ENCODE data around the gene C10orf71. TPM values are rescaled to one million over a fixed set of nuclear protein-coding genes. Genes with fewer than 3 reads are reported as not detected.

Gene C10orf71
- total and polyA plus RNA-seq, 2 donors from 2014 or later = 0.28 TPM; not detected in 1

- Histone ChIP-seq H3K27me3 (ENCODE audit: control insufficient read depth, insufficient read depth, low read length) (no peaks in the 10 kb centered on the region), H3K4me3 (ENCODE audit: low read length in 3 of 3) (no peak overlapping the region), H3K9ac (ENCODE audit: low read length in 3 of 3) (no peak overlapping the region), H3K27ac (ENCODE audit: low read depth in 2 of 2, low read length in 2 of 2) (no peak overlapping the region), H3K4me1 (ENCODE audit: control insufficient read depth in 2 of 3, insufficient read depth in 2 of 3, low read depth in 1 of 3, low read length in 3 of 3) (no peaks in the 10 kb centered on the region), H3K9me3 (ENCODE audit: control insufficient read depth in 2 of 3, insufficient read depth in 1 of 3, low read length in 3 of 3) (no peaks in the 10 kb centered on the region), H3K36me3 (ENCODE audit: control insufficient read depth in 2 of 3, insufficient read depth in 3 of 3, low read length in 3 of 3) (no peaks in the 10 kb centered on the region)
- TF ChIP-seq, protein P1, sequence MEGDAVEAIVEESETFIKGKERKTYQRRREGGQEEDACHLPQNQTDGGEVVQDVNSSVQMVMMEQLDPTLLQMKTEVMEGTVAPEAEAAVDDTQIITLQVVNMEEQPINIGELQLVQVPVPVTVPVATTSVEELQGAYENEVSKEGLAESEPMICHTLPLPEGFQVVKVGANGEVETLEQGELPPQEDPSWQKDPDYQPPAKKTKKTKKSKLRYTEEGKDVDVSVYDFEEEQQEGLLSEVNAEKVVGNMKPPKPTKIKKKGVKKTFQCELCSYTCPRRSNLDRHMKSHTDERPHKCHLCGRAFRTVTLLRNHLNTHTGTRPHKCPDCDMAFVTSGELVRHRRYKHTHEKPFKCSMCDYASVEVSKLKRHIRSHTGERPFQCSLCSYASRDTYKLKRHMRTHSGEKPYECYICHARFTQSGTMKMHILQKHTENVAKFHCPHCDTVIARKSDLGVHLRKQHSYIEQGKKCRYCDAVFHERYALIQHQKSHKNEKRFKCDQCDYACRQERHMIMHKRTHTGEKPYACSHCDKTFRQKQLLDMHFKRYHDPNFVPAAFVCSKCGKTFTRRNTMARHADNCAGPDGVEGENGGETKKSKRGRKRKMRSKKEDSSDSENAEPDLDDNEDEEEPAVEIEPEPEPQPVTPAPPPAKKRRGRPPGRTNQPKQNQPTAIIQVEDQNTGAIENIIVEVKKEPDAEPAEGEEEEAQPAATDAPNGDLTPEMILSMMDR (IDR thresholded peaks at IDR 0.05; ENCODE audit: borderline replicate concordance, extremely low read depth, insufficient read depth) = no peak
- FAIRE-seq (no peak), DNase-seq (no peak)
- intact Hi-C loops (cut with DNase I) = no loop called here
Observed at GRCh38 chr10:49328401-49329145, 29.6 kb downstream of the C10orf71 start.

GRCh38 chr10:49329146-49329505 lies 30.2 kb downstream of the C10orf71 start:
- no peaks in the 10 kb centered on the region for H3K4me1 ChIP-seq (ENCODE audit: control insufficient read depth in 2 of 3, insufficient read depth in 2 of 3, low read depth in 1 of 3, low read length in 3 of 3)
- no peak overlapping the region for H3K9ac ChIP-seq (ENCODE audit: low read length in 3 of 3)
- H3K9me3 ChIP-seq (ENCODE audit: control insufficient read depth in 2 of 3, insufficient read depth in 1 of 3, low read length in 3 of 3) = no peaks in the 10 kb centered on the region
- no peak for FAIRE-seq
- no peak for DNase-seq
- H3K36me3 ChIP-seq (ENCODE audit: control insufficient read depth in 2 of 3, insufficient read depth in 3 of 3, low read length in 3 of 3) = no peaks in the 10 kb centered on the region
- intact Hi-C loops (cut with DNase I) = no loop called here
- no peak overlapping the region for H3K4me3 ChIP-seq (ENCODE audit: low read length in 3 of 3)
- TF ChIP-seq, protein P1 (IDR thresholded peaks at IDR 0.05; ENCODE audit: borderline replicate concordance, extremely low read depth, insufficient read depth) = no peak
- no peaks in the 10 kb centered on the region for H3K27me3 ChIP-seq (ENCODE audit: control insufficient read depth, insufficient read depth, low read length)
- no peak overlapping the region for H3K27ac ChIP-seq (ENCODE audit: low read depth in 2 of 2, low read length in 2 of 2)

- TF ChIP-seq, protein P1 (IDR thresholded peaks at IDR 0.05; ENCODE audit: borderline replicate concordance, extremely low read depth, insufficient read depth) = no peak
- H3K36me3 ChIP-seq (ENCODE audit: control insufficient read depth in 2 of 3, insufficient read depth in 3 of 3, low read length in 3 of 3) = no peaks in the 10 kb centered on the region
- FAIRE-seq (no peak), DNase-seq (no peak)
- no peaks in the 10 kb centered on the region for H3K4me1 ChIP-seq (ENCODE audit: control insufficient read depth in 2 of 3, insufficient read depth in 2 of 3, low read depth in 1 of 3, low read length in 3 of 3)
- H3K4me3 ChIP-seq (ENCODE audit: low read length in 3 of 3) = no peak overlapping the region
- intact Hi-C loops (cut with DNase I) = no loop called here
- no peaks in the 10 kb centered on the region for H3K9me3 ChIP-seq (ENCODE audit: control insufficient read depth in 2 of 3, insufficient read depth in 1 of 3, low read length in 3 of 3)
- no peak overlapping the region for H3K9ac ChIP-seq (ENCODE audit: low read length in 3 of 3)
- no peak overlapping the region for H3K27ac ChIP-seq (ENCODE audit: low read depth in 2 of 2, low read length in 2 of 2)
- H3K27me3 ChIP-seq (ENCODE audit: control insufficient read depth, insufficient read depth, low read length) = no peaks in the 10 kb centered on the region
Observed at GRCh38 chr10:49330127-49330665, 31.2 kb downstream of the C10orf71 start.
